Type B pancreatic cell (in vitro differentiated cells): ENCODE data around the gene CLTCL1. TPM values are rescaled to one million over a fixed set of nuclear protein-coding genes. Genes with fewer than 3 reads are reported as not detected.

Source experiments
- DNase-seq: peaks from one replicate; pipeline ENCODE4 v3.0.0; 2021; ENCODE audit warnings: mixed read lengths; ENCODE audit not compliant: unreplicated experiment; ENCODE audit errors: extremely low spot score
- H3K27ac Mint-ChIP-seq: 2 replicates; pipeline ENCODE4 v1.8.0; 2021; ENCODE audit warnings: mild to moderate bottlenecking, mixed read lengths
- H3K27me3 Mint-ChIP-seq: 2 replicates; pipeline ENCODE4 v1.8.0; 2021; ENCODE audit warnings: mixed read lengths
- H3K36me3 Mint-ChIP-seq: 2 replicates; pipeline ENCODE4 v1.8.0; 2021; ENCODE audit warnings: mixed read lengths
- H3K4me1 Mint-ChIP-seq: one replicate; pipeline ENCODE4 v1.8.0; 2021; ENCODE audit warnings: mixed read lengths; ENCODE audit not compliant: unreplicated experiment
- H3K4me3 Mint-ChIP-seq: 2 replicates; pipeline ENCODE4 v1.8.0; 2021; ENCODE audit warnings: mild to moderate bottlenecking, mixed read lengths
- H3K9me3 Mint-ChIP-seq: 2 replicates; pipeline ENCODE4 v1.8.0; 2021; ENCODE audit warnings: mixed read lengths
- CTCF ChIP-seq: fragments of 200-600 bp; sonication (generic); conservative IDR thresholded peaks from 2 replicates; pipeline ENCODE4 v1.5.0; 2021; ENCODE audit warnings: antibody characterized with exemption, mild to moderate bottlenecking
- total RNA-seq: library from RNA; stranded (reverse); gene quantifications from 2 replicates; pipeline ENCODE4 v1.2.1, GENCODE V29; 2021; ENCODE audit warnings: low replicate concordance

The CLTCL1 gene
- total RNA-seq, 1 donor from 2014 or later, result 11.6 TPM

DNA sequence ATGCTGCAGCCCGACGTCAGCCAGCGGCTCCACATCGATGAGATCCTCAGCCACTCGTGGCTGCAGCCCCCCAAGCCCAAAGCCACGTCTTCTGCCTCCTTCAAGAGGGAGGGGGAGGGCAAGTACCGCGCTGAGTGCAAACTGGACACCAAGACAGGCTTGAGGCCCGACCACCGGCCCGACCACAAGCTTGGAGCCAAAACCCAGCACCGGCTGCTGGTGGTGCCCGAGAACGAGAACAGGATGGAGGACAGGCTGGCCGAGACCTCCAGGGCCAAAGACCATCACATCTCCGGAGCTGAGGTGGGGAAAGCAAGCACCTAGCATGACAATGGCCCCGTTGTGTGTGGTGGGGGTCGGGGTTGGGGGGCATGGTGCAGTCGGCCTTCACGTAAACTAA, 159.4 kb downstream of the CLTCL1 start:
- no peaks in the 10 kb centered on the region for H3K4me1 Mint-ChIP-seq
- H3K27ac Mint-ChIP-seq, result no peak overlapping the region
- no peaks in the 10 kb centered on the region for H3K27me3 Mint-ChIP-seq
- DNase-seq, result no peak
- TF ChIP-seq CTCF, result no peak
- peaks cover 13% of the 10 kb centered on the region for H3K36me3 Mint-ChIP-seq
- H3K9me3 Mint-ChIP-seq, result no peaks in the 10 kb centered on the region
- H3K4me3 Mint-ChIP-seq, result no peak overlapping the region

DNA sequence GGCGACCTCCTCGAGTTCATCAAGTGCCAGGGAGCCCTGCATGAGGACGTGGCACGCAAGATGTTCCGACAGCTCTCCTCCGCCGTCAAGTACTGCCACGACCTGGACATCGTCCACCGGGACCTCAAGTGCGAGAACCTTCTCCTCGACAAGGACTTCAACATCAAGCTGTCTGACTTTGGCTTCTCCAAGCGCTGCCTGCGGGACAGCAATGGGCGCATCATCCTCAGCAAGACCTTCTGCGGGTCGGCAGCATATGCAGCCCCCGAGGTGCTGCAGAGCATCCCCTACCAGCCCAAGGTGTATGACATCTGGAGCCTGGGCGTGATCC, 159.9 kb downstream of the CLTCL1 start:
- H3K27me3 Mint-ChIP-seq, result no peaks in the 10 kb centered on the region
- H3K36me3 Mint-ChIP-seq, result peaks cover 11% of the 10 kb centered on the region
- DNase-seq, result no peak
- H3K27ac Mint-ChIP-seq, result no peak overlapping the region
- no peak for TF ChIP-seq CTCF
- no peaks in the 10 kb centered on the region for H3K4me1 Mint-ChIP-seq
- H3K4me3 Mint-ChIP-seq, result no peak overlapping the region
- no peaks in the 10 kb centered on the region for H3K9me3 Mint-ChIP-seq

GRCh38 chr22:19130959-19131684, 160.4 kb downstream of the CLTCL1 start, which contains the start of gene TSSK2:
Gene TSSK2 (plus strand): TSS chr22:19131308. CDS start chr22:19131400, 92 bp downstream.
- no peak within 1 kb of the TSS for H3K27ac Mint-ChIP-seq
- H3K36me3 Mint-ChIP-seq, result peaks cover 6% of the 10 kb centered on the region

DNA sequence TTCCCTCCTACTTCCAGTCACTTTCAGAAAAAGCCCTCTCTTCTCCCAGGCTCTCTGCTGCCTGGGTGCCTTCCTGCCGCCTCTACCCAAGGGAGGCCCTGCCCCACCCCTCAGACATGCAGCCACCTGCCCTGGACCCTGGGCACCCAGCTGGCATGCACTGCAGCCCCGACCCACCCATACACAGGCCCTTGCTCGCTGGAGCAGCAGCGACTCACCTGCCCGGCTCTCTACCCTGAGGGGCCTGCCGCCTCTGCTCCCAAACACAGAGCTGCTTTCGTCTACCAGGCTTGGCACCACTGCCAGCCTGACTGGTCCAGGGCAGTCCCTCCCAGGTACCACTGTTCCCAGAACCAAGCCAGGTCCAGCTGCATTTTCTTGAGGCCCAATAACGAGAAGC, 161.6 kb downstream of the CLTCL1 start:
- no peak for DNase-seq
- TF ChIP-seq CTCF, result no peak
- Mint-ChIP-seq H3K4me3 (no peak overlapping the region), H3K4me1 (no peaks in the 10 kb centered on the region), H3K36me3 (no peaks in the 10 kb centered on the region), H3K9me3 (no peaks in the 10 kb centered on the region), H3K27ac (no peak overlapping the region), H3K27me3 (no peaks in the 10 kb centered on the region)

More at GRCh38 chr22:19130959-19131684, 160.4 kb downstream of the CLTCL1 start, which contains the start of gene TSSK2:
- no peaks in the 10 kb centered on the region for H3K27me3 Mint-ChIP-seq
- TF ChIP-seq CTCF, result no peak
- no peak within 1 kb of the TSS for H3K4me3 Mint-ChIP-seq
- H3K4me1 Mint-ChIP-seq, result no peaks in the 10 kb centered on the region
- no peak for DNase-seq
- H3K9me3 Mint-ChIP-seq, result no peaks in the 10 kb centered on the region

Other genes with a start within 250 kb of the CLTCL1 start
- 75.2 and 83.1 TPM in 2 replicates for gene DGCR2, start 169.3 kb downstream of the CLTCL1 start, total RNA-seq
- gene TSSK2, start 160.4 kb downstream of the CLTCL1 start, total RNA-seq, result not detected in 2 replicates
- gene ESS2, start 147.1 kb downstream of the CLTCL1 start, total RNA-seq, result 15.7 and 19.5 TPM in 2 replicates
- gene GSC2, start 141.4 kb downstream of the CLTCL1 start, total RNA-seq, result not detected in 2 replicates
- gene SLC25A1, start 113.0 kb downstream of the CLTCL1 start, total RNA-seq, result 83.2 and 94.4 TPM in 2 replicates
- 38.3 and 43.3 TPM in 2 replicates for gene HIRA, start 140.0 kb upstream of the CLTCL1 start, total RNA-seq
- gene MRPL40, start 140.8 kb upstream of the CLTCL1 start, total RNA-seq, result 21.4 and 24.7 TPM in 2 replicates
- gene C22orf39, start 156.0 kb upstream of the CLTCL1 start, total RNA-seq, result 30.3 and 31.6 TPM in 2 replicates
- gene UFD1, start 187.5 kb upstream of the CLTCL1 start, total RNA-seq, result 52.4 and 56.1 TPM in 2 replicates
- gene CDC45, start 188.2 kb upstream of the CLTCL1 start, total RNA-seq, result 10.6 and 19.0 TPM in 2 replicates
- gene CLDN5, start 232.7 kb upstream of the CLTCL1 start, total RNA-seq, result 1.00 and 2.2 TPM in 2 replicates